Body of pancreas (tissue), 4 donors: Measurements from ENCODE around the gene SPACA5. TPM values are rescaled to one million over a fixed set of nuclear protein-coding genes. Genes with fewer than 3 reads are reported as not detected.
"Not testable (repeated sequence)": the region's sequence is repeated elsewhere in the genome, so short reads cannot be mapped to it uniquely, and the experiment has no call there.

Experiments used
- ATAC-seq: fragments of 150-250 bp; one replicate; pipeline ENCODE4 v1.9.1; 2016
- DNase-seq, 4 donors: peaks; one replicate each; pipeline ENCODE4 v3.0.0-alpha.2; 2019
- H3K27ac ChIP-seq, 4 donors: fragments of 200-600 bp; sonication (generic); 1 replicate in 3 of 4; 2 replicates in 1 of 4; pipeline versions ENCODE4 v1.5.1 to v1.6.1; 2016 to 2019; ENCODE audit warnings: mild to moderate bottlenecking in 1 of 4, mixed read lengths in 1 of 4, moderate library complexity in 1 of 4
- H3K27me3 ChIP-seq, 2 donors: fragments of 200-600 bp; sonication (generic); one replicate each; pipeline ENCODE4 v1.6.0; 2016; ENCODE audit warnings: mild to moderate bottlenecking in 1 of 2
- H3K36me3 ChIP-seq, 2 donors: fragments of 200-600 bp; sonication (generic); replicated peaks in 1 of 2; 2 replicates each; pipeline ENCODE4 v1.5.1; 2016; ENCODE audit warnings: low read depth in 2 of 2; ENCODE audit not compliant: insufficient read depth in 1 of 2
- H3K4me1 ChIP-seq: fragments of 200-600 bp; sonication (generic); one replicate; pipeline ENCODE4 v1.6.0; 2016
- H3K4me3 ChIP-seq, 2 donors: fragments of 200-600 bp; sonication (generic); 1 replicate in 1 of 2; 2 replicates in 1 of 2; pipeline ENCODE4 v1.5.1; 2016 to 2019
- H3K9me3 ChIP-seq, 3 donors: fragments of 200-600 bp; sonication (generic); 1 replicate in 2 of 3; 2 replicates in 1 of 3; pipeline ENCODE4 v1.5.1; 2016
- CTCF ChIP-seq, 7 experiments: fragments of 450-650 bp in 4 of 7; fragments of 200-600 bp in 3 of 7; sonication (generic) in 3 of 7; IDR thresholded peaks; one replicate each; pipeline ENCODE4 v1.5.1; 2016 to 2019; ENCODE audit warnings: antibody characterized with exemption in 7 of 7
- POLR2A ChIP-seq, 3 donors: fragments of 450-650 bp; IDR thresholded peaks; one replicate each; pipeline ENCODE4 v1.6.1; 2016; ENCODE audit warnings: antibody characterized with exemption in 3 of 3, mild to moderate bottlenecking in 2 of 3
- WGBS, 2 donors: methylation state at CpG; one replicate each; pipeline ENCODE4 v1.1.5; 2017; 5-methylcytosine and 5-hydroxymethylcytosine counted together
- intact Hi-C: fragments of 100-400 bp; cut with DNase I; formaldehyde crosslinking; loops from one replicate; pipeline ENCODE4 v1.15.1; 2023
- total RNA-seq, 2 donors: library from RNA; depleted of rRNA; stranded (reverse); fragments of >200 nt; gene quantifications; one replicate each; pipeline ENCODE4 v1.1.0, GENCODE V29; 2016

Gene SPACA5
- total RNA-seq, 2 donors from 2014 or later, result not detected

GRCh38 chrX:48001260-48001659, 5.5 kb upstream of the SPACA5 start:
- no peak for TF ChIP-seq POLR2A (IDR thresholded peaks at IDR 0.05)
- no peak for TF ChIP-seq CTCF (IDR thresholded peaks at IDR 0.05)
- no peaks in the 10 kb centered on the region for H3K36me3 ChIP-seq
- H3K27ac ChIP-seq, result no peak overlapping the region
- no peaks in the 10 kb centered on the region for H3K27me3 ChIP-seq
- intact Hi-C loops, result no loop called here
- H3K4me1 ChIP-seq, result peaks cover 11% of the 10 kb centered on the region
- ATAC-seq (no peak), DNase-seq (no peak)
- no peaks in the 10 kb centered on the region for H3K9me3 ChIP-seq
- WGBS, 2 donors, result 60 to 79% methylated on average over 3 of the region's 3 CpGs
- no peak overlapping the region for H3K4me3 ChIP-seq

- Histone ChIP-seq H3K27me3 (no peaks in the 10 kb centered on the region), H3K9me3 (no peaks in the 10 kb centered on the region), H3K4me1 (peaks cover 11% of the 10 kb centered on the region), H3K27ac (peak overlapping the region in 1 of 4 donors; percentile 6), H3K36me3 (no peaks in the 10 kb centered on the region), H3K4me3 (no peak overlapping the region)
- intact Hi-C loops, result no loop called here
- ATAC-seq (no peak), DNase-seq (no peak)
- no peak for TF ChIP-seq POLR2A (IDR thresholded peaks at IDR 0.05)
- no peak for TF ChIP-seq CTCF (IDR thresholded peaks at IDR 0.05)
- WGBS, 2 donors, result 57 to 84% methylated on average over 3 of the region's 3 CpGs
Observed at GRCh38 chrX:48002319-48002718, 4.5 kb upstream of the SPACA5 start.

GRCh38 chrX:48002929-48003328, 3.9 kb upstream of the SPACA5 start:
- intact Hi-C loops, result no loop called here
- DNase-seq (no peak), ATAC-seq (no peak)
- WGBS, 2 donors, result 32 to 35% methylated on average over 7 of the region's 7 CpGs
- no peaks in the 10 kb centered on the region for H3K27me3 ChIP-seq
- peaks cover 11% of the 10 kb centered on the region for H3K4me1 ChIP-seq
- no peak overlapping the region for H3K4me3 ChIP-seq
- no peak overlapping the region for H3K27ac ChIP-seq
- H3K9me3 ChIP-seq, result no peaks in the 10 kb centered on the region
- TF ChIP-seq POLR2A (IDR thresholded peaks at IDR 0.05) (no peak), CTCF (IDR thresholded peaks at IDR 0.05) (no peak)
- no peaks in the 10 kb centered on the region for H3K36me3 ChIP-seq

- intact Hi-C loops, result no loop called here
- H3K27me3 ChIP-seq, result no peaks in the 10 kb centered on the region
- 0 to 1% methylated on average over 6 to 17 of the region's 18 CpGs for WGBS, 2 donors
- H3K4me3 ChIP-seq, result peak overlapping the region; percentile 21 to 41
- peak in 1 of 4 donors; percentile 22 for DNase-seq
- no peaks in the 10 kb centered on the region for H3K36me3 ChIP-seq
- ATAC-seq, result no peak
- no peak for TF ChIP-seq CTCF (IDR thresholded peaks at IDR 0.05)
- no peak for TF ChIP-seq POLR2A (IDR thresholded peaks at IDR 0.05)
- H3K9me3 ChIP-seq, result no peaks in the 10 kb centered on the region
- H3K27ac ChIP-seq, result peak overlapping the region; percentile 58 to 77 (median 67)
- peaks cover 11% of the 10 kb centered on the region for H3K4me1 ChIP-seq
Observed at GRCh38 chrX:48003367-48003757, 3.4 kb upstream of the SPACA5 start.

- peak; percentile 29 to 77 (median 71) for TF ChIP-seq POLR2A (IDR thresholded peaks at IDR 0.05)
- no peak for TF ChIP-seq CTCF (IDR thresholded peaks at IDR 0.05)
- Histone ChIP-seq H3K4me1 (peaks cover 11% of the 10 kb centered on the region), H3K4me3 (peak within 1 kb of the TSS; percentile 21 to 41), H3K36me3 (no peaks in the 10 kb centered on the region), H3K9me3 (no peaks in the 10 kb centered on the region), H3K27ac (peak within 1 kb of the TSS; percentile 58 to 77 (median 67)), H3K27me3 (no peaks in the 10 kb centered on the region)
- ATAC-seq (peak; percentile 99), DNase-seq (peak; percentile 94 to 97 (median 96))
- 0% methylated on average over 6 to 24 of the region's 34 CpGs for WGBS, 2 donors
- intact Hi-C loops, result no loop called here
Observed at GRCh38 chrX:48003758-48004457, 2.9 kb upstream of the SPACA5 start, which contains the start of gene ZNF182. Gene ZNF182 (minus strand): TSS chrX:48003989. CDS start chrX:48002609, 1,380 bp downstream.

GRCh38 chrX:48009445-48009960, 2.7 kb downstream of the SPACA5 start:
- H3K4me3 ChIP-seq, H3K36me3 ChIP-seq, intact Hi-C loops, H3K27ac ChIP-seq, H3K4me1 ChIP-seq, ATAC-seq, H3K9me3 ChIP-seq, H3K27me3 ChIP-seq, DNase-seq: not testable (repeated sequence)
- no CpG with 5 or more reads among the region's 2 CpGs for WGBS, 2 donors
